ENCODE results near the gene ZNF326.

The ZNF326 gene, protein sequence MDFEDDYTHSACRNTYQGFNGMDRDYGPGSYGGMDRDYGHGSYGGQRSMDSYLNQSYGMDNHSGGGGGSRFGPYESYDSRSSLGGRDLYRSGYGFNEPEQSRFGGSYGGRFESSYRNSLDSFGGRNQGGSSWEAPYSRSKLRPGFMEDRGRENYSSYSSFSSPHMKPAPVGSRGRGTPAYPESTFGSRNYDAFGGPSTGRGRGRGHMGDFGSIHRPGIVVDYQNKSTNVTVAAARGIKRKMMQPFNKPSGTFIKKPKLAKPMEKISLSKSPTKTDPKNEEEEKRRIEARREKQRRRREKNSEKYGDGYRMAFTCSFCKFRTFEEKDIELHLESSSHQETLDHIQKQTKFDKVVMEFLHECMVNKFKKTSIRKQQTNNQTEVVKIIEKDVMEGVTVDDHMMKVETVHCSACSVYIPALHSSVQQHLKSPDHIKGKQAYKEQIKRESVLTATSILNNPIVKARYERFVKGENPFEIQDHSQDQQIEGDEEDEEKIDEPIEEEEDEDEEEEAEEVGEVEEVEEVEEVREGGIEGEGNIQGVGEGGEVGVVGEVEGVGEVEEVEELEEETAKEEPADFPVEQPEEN

DNA sequence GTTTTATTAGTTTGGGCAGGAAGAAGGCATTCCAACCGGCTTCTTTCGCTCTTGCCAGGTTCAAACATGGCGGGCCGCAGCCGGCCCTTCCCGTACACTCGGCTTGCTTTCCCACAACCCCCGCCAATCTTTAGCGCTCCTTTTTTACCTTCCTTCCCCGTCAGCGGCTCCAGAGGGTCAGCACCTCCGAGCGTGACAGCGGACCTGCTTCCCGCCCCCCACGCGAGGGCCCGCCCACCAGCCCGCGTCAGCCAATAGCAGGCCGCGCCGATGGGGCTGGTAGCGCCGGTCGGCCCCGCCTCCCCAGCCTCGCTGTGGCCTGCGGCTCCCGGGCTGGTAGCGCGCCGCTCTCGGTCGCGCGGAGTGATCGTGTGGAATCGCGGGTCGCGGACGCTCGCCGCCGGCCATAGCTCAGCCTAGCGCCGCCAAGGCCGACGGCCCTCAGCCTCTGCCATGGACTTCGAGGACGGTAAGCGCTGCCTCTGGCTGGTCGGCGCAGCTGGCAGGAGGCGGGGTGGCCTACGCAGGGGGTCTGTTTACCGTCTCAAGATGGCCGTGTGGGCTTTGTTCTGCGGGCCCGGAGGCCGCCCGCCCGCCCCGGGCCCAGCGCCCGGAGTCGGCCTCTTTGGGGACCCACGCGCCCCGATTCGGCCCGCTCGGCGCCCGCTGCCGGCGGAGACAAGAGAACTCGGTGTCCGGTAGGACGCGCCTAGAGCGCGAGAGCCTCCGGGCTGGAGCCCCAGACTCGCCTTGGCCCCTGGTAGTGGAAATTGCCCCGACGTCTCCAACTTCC, at the start of gene ZNF326:
ZNF326 (plus strand) TSS at position 306 of the 793 bp plus-strand sequence; CDS start at position 454, 148 bp downstream.
- Mint-ChIP-seq H3K4me3 (peak within 1 kb of the TSS; percentile 100), H3K27ac (peak within 1 kb of the TSS; percentile 99), H3K27me3 (no peaks in the 10 kb centered on the region), H3K9me3 (no peaks in the 10 kb centered on the region), H3K36me3 (peaks cover 14% of the 10 kb centered on the region), H3K4me1 (peaks cover 56% of the 10 kb centered on the region)

DNA sequence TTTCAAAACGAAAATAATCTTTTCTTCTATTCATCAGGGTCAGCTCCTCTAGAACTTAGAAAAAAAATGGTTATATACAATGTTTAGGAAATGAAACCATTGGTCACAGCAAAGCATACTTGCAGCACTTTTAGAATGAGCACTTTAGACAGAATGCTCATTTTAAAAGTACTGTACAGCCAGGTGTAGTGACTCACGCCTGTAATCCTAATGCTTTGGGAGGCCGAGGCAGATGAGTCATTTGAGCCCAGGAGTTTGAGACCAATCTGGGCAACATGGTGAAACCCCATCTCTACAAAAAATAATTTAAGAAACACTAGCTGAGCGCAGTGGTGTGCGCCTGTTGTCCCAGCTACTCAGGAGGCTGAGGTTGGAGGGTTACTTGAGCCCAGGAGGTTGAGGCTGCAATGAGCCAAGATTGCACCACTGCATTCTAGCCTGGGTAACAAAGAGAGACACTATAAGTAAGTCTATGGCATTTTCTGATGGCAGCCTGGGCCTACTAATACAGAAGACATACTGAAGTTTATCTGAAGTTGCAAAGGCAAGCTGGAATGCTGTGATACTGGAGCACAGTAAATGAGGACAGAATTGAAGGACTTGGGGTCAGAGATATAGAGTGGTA, 48.9 kb upstream of the ZNF326 start:
- Mint-ChIP-seq H3K9me3 (no peaks in the 10 kb centered on the region), H3K4me3 (no peak overlapping the region), H3K27ac (no peak overlapping the region), H3K36me3 (no peaks in the 10 kb centered on the region), H3K27me3 (no peaks in the 10 kb centered on the region), H3K4me1 (no peaks in the 10 kb centered on the region)

DNA sequence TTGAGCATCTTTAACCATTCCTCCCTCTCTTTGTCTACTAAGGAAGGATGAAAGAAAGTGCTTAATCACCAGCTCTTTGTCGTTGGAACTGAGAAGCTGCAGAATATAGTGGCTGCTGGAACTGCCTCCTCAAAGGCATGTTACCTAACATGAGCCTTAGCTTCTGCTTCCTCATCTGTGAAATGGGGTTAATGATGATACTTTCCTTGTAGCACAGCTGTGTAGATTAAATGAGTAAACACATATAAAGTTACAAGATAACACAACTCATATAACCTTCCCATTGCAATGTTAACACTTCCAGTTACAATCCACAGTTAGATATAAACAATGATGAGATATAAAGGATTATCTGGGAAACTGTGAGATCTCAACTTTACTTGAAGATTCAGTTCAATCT, 48.4 kb upstream of the ZNF326 start:
- H3K4me3 Mint-ChIP-seq: no peak overlapping the region
- H3K9me3 Mint-ChIP-seq: no peaks in the 10 kb centered on the region
- H3K36me3 Mint-ChIP-seq: no peaks in the 10 kb centered on the region
- no peaks in the 10 kb centered on the region for H3K4me1 Mint-ChIP-seq
- H3K27me3 Mint-ChIP-seq: no peaks in the 10 kb centered on the region
- no peak overlapping the region for H3K27ac Mint-ChIP-seq

DNA sequence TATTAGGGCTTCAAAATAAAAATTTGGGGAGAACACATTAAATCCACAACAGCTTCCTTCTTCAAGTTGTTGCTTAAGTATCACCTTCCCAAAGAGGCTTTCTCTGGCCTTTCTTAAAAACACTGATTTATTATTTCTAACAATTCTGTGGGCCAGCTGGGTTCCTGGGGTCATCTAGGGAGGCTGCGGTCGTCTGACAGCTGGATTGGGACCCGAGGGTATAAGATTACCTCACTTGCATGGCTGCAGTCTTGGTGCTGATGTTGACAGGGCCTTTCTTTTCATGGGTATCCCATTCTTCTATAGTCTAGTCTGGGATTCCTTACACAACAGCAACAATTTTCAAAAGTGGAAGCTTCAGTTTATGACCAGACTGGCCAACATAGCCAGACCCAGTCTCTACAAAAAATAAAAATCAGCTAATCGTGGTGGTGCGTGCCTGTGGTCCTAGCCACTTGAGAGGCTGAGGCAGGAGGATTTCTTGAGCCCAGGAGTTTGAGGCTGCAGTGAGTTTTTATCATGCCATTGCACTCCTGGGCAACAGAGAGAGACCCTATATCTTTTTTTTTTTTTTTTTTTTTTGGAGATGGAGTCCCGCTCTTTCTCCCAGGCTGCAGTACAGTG, 46.1 kb upstream of the ZNF326 start:
- no peaks in the 10 kb centered on the region for H3K36me3 Mint-ChIP-seq
- no peak overlapping the region for H3K27ac Mint-ChIP-seq
- no peaks in the 10 kb centered on the region for H3K27me3 Mint-ChIP-seq
- H3K4me1 Mint-ChIP-seq: peaks cover 5% of the 10 kb centered on the region
- H3K9me3 Mint-ChIP-seq: no peaks in the 10 kb centered on the region
- no peak overlapping the region for H3K4me3 Mint-ChIP-seq

DNA sequence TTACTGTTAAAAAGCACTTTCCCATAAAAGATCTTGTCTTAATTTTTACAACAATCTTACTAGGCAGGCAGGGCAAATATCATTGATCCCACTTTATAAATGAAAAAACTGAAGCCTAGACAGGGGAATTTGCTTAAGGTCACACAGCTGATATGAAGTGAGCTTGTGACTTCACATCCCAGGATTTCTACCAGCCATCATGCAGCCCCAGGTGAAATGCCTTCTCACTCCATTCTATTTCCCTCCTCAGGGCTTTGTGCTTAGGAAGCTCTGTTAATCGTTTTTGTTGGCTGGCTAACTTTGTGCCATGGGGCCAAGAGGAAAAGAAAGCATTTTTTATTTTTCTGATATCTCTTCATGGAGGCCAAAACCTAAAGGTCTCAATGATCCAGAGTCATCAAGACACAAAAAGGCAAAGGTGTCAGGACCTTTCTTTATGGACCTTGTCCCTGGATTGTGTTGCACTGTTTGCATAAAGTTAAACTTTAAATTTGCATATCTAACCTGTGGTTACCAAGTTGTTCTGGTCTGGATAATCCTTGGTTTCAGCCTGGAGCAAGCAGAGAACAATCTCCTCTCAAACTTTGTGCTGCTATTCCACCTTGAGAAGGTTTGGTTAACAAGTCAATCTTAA, 44.8 kb upstream of the ZNF326 start:
- H3K4me1 Mint-ChIP-seq: peaks cover 8% of the 10 kb centered on the region
- no peak overlapping the region for H3K4me3 Mint-ChIP-seq

DNA sequence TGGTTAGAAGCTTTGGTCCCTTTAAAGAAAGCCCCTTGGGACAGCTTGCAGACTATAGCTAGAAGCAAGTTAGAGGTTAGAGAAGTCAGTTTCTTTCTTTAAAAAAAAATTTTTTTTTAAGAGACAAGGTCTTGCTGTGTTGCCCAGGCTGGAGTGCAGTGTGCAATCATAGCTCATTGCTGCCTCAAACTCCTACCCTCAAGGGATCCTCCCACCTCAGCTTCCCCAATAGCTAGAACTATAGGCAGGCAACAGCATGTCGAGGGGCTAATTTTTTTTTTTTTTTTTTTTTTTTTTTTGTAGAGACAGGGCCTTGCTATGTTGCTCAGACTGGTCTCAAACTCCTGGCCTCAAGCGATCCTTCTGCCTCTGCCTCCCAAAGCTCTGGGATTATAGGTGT, 44.2 kb upstream of the ZNF326 start:
- Mint-ChIP-seq H3K27me3 (no peaks in the 10 kb centered on the region), H3K4me1 (peaks cover 8% of the 10 kb centered on the region), H3K9me3 (no peaks in the 10 kb centered on the region), H3K4me3 (no peak overlapping the region), H3K27ac (no peak overlapping the region), H3K36me3 (no peaks in the 10 kb centered on the region)

More for the DNA sequence above, 44.8 kb upstream of the ZNF326 start:
- no peaks in the 10 kb centered on the region for H3K27me3 Mint-ChIP-seq
- no peak overlapping the region for H3K27ac Mint-ChIP-seq
- no peaks in the 10 kb centered on the region for H3K9me3 Mint-ChIP-seq
- no peaks in the 10 kb centered on the region for H3K36me3 Mint-ChIP-seq

DNA sequence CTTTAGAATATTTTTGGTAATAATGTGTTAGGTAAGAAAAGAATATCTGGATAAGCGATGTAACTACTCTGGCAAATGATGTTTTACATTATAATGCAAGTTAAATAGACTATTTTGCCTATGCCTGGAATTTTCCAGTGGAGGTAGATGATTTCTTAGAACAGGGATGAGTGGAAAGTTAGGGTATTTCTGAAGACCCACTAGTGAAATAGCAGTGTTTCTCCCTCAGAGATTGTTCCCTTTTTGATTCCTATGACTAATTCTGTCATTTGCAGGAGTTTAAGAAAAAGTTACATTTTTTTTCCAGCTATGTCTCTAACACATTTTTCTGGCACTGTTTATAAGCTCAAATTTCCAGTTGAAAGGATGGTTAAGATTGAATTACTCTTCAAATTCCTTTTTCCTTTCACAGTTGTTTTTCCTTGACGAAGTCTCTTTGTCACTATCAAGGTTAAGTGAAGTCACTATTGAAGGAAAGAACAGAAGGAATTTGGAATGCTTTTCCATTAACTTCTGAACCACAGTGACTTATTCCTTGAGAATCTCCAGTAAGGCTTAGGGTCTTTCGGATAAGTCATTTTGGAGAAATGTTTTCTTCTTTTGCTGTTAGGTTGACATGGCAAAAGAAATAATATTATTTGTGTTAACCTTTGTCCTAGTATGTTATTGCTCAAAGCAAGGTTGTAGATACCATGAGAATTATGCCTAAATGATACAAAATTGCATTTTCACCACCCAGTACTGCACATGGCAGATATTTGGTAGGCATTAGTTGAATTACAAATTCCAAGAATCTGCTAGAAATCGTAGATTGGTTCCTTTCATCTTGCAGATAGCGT, 42.9 kb upstream of the ZNF326 start:
- no peaks in the 10 kb centered on the region for H3K27me3 Mint-ChIP-seq
- H3K27ac Mint-ChIP-seq: no peak overlapping the region
- no peaks in the 10 kb centered on the region for H3K9me3 Mint-ChIP-seq
- H3K4me1 Mint-ChIP-seq: peaks cover 14% of the 10 kb centered on the region
- H3K4me3 Mint-ChIP-seq: no peak overlapping the region
- no peaks in the 10 kb centered on the region for H3K36me3 Mint-ChIP-seq

DNA sequence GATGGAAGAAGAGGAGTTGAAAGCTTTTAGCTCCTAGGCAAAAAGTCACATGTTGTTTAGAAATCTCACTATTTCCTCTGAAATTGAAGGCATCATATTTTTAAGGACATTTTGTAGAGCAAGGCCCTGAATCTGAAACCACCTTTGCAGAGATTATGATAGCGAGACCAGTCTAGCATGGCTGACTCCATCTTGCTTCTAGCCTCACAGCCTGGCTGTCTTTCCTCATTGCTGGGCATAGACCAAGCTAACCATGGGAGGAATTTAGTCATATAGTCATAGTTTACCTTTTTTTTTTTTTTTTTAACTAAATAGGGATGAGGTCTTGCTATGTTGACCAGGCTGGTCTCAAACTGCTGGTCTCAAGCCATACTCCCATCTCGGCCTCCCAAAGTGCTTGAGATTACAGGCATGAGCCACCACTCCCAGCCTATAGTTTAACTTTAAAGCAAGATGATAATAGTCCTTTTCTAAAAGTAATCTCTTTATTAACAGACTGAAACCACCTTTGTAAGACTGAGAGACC, 42.2 kb upstream of the ZNF326 start:
- no peak overlapping the region for H3K4me3 Mint-ChIP-seq
- H3K27ac Mint-ChIP-seq: no peak overlapping the region

DNA sequence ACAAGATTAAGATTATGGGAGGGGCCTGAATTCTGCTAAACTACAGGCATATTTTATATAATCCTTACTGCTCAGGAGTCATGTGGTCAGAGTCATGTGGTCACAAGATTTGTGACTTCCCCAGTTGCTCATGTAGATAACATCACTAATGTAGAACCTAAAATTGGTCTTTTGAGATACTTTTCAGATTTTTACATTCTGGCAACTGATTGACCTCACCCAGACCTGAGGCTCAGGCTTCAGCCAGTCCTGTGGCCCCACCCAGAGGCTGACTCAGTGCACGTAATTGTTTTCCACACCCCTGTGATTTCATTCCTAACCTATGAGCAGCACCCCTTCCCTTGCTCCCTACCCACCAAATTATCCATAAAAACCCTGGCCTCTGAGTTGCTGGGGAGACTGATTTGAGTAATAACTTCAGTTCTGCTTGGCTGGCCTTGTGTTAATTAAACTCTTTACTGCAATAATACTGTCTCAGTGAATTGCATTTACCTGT, 41.7 kb upstream of the ZNF326 start:
- Mint-ChIP-seq H3K9me3 (no peaks in the 10 kb centered on the region), H3K4me1 (peaks cover 20% of the 10 kb centered on the region), H3K27ac (no peak overlapping the region), H3K36me3 (no peaks in the 10 kb centered on the region), H3K27me3 (no peaks in the 10 kb centered on the region), H3K4me3 (no peak overlapping the region)

More for the DNA sequence above, 42.2 kb upstream of the ZNF326 start:
- peaks cover 20% of the 10 kb centered on the region for H3K4me1 Mint-ChIP-seq
- H3K27me3 Mint-ChIP-seq: no peaks in the 10 kb centered on the region
- no peaks in the 10 kb centered on the region for H3K9me3 Mint-ChIP-seq
- H3K36me3 Mint-ChIP-seq: no peaks in the 10 kb centered on the region

DNA sequence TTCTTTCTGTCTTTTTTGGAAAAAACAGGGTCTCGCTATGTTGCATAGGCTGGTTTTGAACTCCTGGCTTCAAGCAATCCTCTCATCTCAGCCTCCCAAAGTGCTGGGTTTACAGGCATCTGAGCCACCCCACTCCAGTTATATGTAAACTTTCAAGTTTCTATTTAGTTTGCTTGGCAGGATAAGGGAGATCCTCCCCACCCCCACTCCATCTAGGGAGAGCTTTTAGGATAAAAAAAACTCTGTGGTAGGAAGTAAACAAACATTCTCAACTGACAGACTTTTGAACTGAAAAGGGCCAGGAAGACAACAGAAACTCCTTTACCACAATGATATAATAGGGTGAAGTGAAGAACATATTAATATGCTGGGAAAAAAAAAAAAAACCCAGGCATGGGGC, 41.0 kb upstream of the ZNF326 start:
- no peaks in the 10 kb centered on the region for H3K36me3 Mint-ChIP-seq
- peak overlapping the region; percentile 44 for H3K27ac Mint-ChIP-seq
- H3K27me3 Mint-ChIP-seq: no peaks in the 10 kb centered on the region
- H3K9me3 Mint-ChIP-seq: no peaks in the 10 kb centered on the region
- H3K4me3 Mint-ChIP-seq: no peak overlapping the region
- peaks cover 20% of the 10 kb centered on the region for H3K4me1 Mint-ChIP-seq

DNA sequence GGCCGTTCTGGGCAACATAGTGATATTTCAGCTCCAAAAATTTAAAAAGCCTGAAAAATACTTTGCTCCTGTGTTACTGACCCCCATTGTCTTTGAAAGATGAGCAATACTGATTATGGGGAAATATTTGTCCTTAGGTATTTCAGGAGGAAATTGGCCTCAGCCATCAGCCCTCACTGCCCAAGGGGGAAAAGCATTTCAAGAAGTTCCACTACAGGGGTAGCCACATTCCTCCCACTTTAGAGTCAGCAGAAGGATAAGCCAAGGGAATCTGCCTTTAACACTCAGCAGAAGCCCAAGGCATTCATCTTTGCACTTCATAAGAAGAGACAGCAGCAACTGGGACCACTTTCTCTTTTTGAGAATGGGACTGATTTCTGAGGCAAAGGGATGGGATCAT, 40.5 kb upstream of the ZNF326 start:
- Mint-ChIP-seq H3K4me1 (peaks cover 20% of the 10 kb centered on the region), H3K36me3 (peaks cover 1% of the 10 kb centered on the region), H3K27me3 (no peaks in the 10 kb centered on the region), H3K4me3 (no peak overlapping the region), H3K9me3 (peaks cover 2% of the 10 kb centered on the region), H3K27ac (no peak overlapping the region)

DNA sequence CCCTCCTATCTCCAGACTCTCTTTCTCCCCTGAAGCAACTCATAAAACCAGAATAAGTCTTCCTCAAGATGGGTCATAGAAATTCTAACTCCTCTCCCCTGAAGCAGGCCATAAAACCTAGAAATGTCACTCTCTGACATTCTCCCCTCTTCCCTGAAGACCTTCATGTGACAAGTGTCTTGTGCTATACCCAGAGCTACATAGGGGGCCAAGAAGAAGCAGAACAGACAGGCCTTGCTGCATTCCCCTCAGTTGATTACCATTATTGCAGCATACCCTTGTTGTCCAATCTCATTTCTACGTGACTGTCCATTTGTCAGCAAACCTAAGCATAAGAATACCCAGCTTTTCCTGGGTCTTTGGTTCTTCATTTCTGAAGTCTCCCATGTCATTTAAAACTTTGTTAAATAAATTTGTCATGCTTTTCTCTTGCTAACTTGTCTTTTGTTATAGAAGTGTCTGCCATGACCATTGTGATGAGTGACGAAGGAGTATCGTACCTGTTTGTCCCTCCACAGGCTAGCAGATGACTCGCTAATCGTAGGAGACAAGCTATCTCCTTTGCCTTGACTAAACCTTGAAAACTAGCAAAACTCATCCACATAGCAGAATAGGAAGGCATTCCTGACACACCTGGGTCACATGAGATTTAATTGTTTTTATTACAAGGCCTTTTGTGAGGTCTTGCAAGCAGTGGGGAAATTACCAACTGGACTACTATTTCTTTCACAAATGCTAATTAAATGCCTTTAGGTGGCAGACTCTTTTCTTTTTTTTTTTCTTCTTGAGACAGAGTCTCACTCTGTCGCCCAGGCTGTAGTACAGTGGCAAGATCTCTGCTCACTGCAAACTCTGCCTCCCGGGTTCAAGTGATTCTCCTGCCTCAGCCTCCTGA, 39.4 kb upstream of the ZNF326 start:
- no peaks in the 10 kb centered on the region for H3K27me3 Mint-ChIP-seq
- H3K9me3 Mint-ChIP-seq: peaks cover 4% of the 10 kb centered on the region
- no peak overlapping the region for H3K27ac Mint-ChIP-seq
- peaks cover 2% of the 10 kb centered on the region for H3K36me3 Mint-ChIP-seq
- peaks cover 20% of the 10 kb centered on the region for H3K4me1 Mint-ChIP-seq
- H3K4me3 Mint-ChIP-seq: no peak overlapping the region

DNA sequence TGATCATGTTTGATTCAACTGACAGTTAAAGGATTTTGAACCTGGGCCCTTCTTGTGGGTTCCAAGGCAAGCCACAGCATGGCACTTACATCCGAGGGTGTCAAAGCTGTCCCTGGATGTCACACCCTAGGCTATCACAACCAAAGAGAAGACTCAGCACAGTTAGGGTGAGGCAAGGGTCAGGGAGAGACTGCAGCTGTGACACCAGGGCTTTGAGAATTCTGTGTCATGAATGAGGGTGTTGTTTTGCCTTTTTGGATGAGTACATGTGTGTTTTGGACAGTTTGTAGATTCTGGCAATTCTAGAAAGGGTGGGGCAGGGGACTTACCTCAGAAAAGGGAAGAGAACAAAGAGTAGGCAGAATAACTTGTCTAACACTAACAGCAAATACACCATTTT, 37.8 kb upstream of the ZNF326 start:
- H3K4me1 Mint-ChIP-seq: peaks cover 20% of the 10 kb centered on the region
- H3K9me3 Mint-ChIP-seq: peaks cover 4% of the 10 kb centered on the region
- no peak overlapping the region for H3K4me3 Mint-ChIP-seq
- no peaks in the 10 kb centered on the region for H3K27me3 Mint-ChIP-seq
- no peak overlapping the region for H3K27ac Mint-ChIP-seq
- peaks cover 2% of the 10 kb centered on the region for H3K36me3 Mint-ChIP-seq
